ENCODE data around the gene OLIG3.
A peak's percentile ranks its signal among the peaks of the same experiment; 100 is the strongest.

OLIG3 gene

GRCh38 chr6:137494281-137494987 is at the start of gene OLIG3:
Gene OLIG3 (minus strand): TSS chr6:137494394. CDS start chr6:137494170, 224 bp downstream.
- DNase-seq = peak; percentile 30 to 59

- DNase-seq = no peak
These were observed 48.9 kb upstream of the OLIG3 start for GRCh38 chr6:137543114-137543513.

GRCh38 chr6:137542713-137543112 is 48.5 kb upstream of the OLIG3 start:
- DNase-seq = no peak

- no peak for DNase-seq
These were observed 47.4 kb upstream of the OLIG3 start for GRCh38 chr6:137541534-137542063.

- peak; percentile 3 to 9 for DNase-seq
These were observed 42.0 kb upstream of the OLIG3 start for GRCh38 chr6:137536104-137536773.

- DNase-seq = no peak
These were observed 37.3 kb upstream of the OLIG3 start for GRCh38 chr6:137531376-137532092.

GRCh38 chr6:137530404-137530803 is 36.2 kb upstream of the OLIG3 start:
- no peak for DNase-seq

GRCh38 chr6:137522831-137523230 is 28.6 kb upstream of the OLIG3 start:
- no peak for DNase-seq

GRCh38 chr6:137522198-137522798 is 28.1 kb upstream of the OLIG3 start:
- no peak for DNase-seq

GRCh38 chr6:137520520-137520919 is 26.3 kb upstream of the OLIG3 start:
- no peak for DNase-seq

GRCh38 chr6:137519629-137520176 is 25.5 kb upstream of the OLIG3 start:
- no peak for DNase-seq

GRCh38 chr6:137518386-137518983 is 24.3 kb upstream of the OLIG3 start:
- DNase-seq = no peak

GRCh38 chr6:137514418-137514817 is 20.2 kb upstream of the OLIG3 start:
- no peak for DNase-seq

- DNase-seq = no peak
These were observed 18.8 kb upstream of the OLIG3 start for GRCh38 chr6:137512757-137513605.

GRCh38 chr6:137510923-137511322 is 16.7 kb upstream of the OLIG3 start:
- DNase-seq = no peak

- no peak for DNase-seq
These were observed 4.4 kb upstream of the OLIG3 start for GRCh38 chr6:137498481-137499190.

GRCh38 chr6:137497721-137498463 is 3.7 kb upstream of the OLIG3 start:
- DNase-seq = peak; percentile 28 to 29

- peak in 1 of 2 experiments; percentile 1 for DNase-seq
These were observed 2.9 kb upstream of the OLIG3 start for GRCh38 chr6:137496909-137497720.

GRCh38 chr6:137496368-137496767 is 2.2 kb upstream of the OLIG3 start:
- peak in 1 of 2 experiments; percentile 3 for DNase-seq

Measured in stimulated activated CD4-positive, alpha-beta T cell treated with anti-CD3 and anti-CD28 coated beads, Interleukin-4, amount 100 ng/mL, for 4 hours (primary cell).